NCI-H2171 (cell line): ENCODE measurements around the gene RAPGEF4.

Source experiments
- DNase-seq: peaks from one replicate; lab custom pipeline; 2025; lab: John Stamatoyannopoulos, UW

The RAPGEF4 gene

DNA sequence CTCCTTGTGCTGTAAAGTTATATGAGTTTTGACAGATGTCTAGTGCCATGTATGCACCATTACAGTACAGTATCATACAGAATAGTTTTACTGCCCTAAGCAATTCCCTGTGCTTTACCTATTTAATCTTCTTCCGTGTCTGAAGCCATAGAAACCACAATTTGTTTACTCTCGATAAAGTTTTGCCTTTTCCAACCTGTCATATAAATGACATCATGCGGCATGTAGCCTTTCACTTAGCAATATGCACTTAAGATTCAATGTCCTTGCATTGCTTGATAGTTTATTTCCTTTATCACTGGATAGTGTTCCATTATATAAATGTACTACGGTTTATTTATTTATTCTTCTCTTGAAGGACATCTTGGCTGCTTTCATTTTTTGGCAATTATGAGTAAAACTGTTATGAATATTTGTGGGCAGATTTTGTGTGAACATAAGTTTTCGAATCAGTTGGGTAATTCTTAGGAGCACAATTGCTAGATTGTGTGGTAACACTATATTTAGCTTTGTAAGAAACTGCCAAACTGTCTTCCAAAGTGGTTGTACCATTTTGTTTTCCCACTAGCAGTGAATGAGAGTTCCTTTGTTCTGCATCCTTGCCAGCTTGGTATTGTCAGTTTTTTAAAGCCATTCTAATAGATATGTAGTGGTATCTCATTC, 203.2 kb downstream of the RAPGEF4 start:
- no peak for DNase-seq

DNA sequence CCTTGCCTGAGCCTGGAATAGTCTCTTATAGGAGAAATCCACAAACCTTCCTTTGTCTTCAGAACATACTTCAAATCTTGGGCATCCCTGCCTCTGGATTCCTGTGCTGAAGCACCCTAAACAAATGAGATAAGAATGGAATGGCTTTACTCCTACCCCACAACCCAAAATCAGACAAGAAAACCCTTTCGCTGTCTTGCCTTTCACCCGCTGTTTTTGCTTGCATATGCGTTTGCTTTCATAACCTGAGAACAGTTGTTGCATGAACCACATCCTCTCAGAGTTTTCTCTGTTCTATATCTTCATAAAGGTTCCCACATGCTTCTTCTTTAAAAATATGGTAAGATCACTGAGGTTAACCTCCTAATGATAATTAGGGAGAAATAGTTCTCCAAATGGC, 207.9 kb downstream of the RAPGEF4 start:
- no peak for DNase-seq

DNA sequence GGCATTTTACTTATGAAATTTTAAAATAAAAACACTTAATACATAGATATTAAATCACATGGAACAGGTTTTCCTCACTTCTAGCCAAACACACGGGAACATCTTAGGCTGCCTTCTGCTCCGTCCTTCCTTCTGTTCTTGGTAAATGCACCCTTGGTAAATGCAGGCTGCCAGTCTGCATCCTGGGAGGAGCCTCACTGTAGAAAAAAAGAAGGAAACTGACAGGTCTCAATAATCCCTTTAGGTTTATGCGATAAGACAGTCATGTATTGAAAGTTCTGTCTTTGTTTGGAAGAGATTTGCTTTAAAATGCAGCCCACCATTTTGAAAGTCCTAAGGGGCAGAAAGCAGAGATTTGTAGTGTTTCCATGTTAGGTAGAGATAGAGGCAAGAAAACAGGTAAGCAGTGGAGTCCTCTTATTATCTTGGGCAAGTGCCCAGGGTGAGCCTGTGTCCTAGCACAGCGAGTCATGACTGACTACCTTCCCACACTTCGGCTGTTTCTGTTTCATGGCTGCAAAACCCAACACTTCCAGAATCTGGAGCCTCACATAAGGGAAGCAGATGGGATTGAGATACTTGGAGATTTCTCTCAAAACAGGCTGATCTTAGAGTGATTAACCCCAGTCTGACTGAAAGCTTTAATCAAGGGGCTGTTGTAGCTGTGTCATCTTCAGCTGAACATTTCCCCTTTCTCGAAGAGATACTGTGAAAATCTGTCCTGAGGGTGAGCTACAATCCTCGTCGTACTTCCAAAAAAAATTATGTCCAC, 208.6 kb downstream of the RAPGEF4 start:
- no peak for DNase-seq

DNA sequence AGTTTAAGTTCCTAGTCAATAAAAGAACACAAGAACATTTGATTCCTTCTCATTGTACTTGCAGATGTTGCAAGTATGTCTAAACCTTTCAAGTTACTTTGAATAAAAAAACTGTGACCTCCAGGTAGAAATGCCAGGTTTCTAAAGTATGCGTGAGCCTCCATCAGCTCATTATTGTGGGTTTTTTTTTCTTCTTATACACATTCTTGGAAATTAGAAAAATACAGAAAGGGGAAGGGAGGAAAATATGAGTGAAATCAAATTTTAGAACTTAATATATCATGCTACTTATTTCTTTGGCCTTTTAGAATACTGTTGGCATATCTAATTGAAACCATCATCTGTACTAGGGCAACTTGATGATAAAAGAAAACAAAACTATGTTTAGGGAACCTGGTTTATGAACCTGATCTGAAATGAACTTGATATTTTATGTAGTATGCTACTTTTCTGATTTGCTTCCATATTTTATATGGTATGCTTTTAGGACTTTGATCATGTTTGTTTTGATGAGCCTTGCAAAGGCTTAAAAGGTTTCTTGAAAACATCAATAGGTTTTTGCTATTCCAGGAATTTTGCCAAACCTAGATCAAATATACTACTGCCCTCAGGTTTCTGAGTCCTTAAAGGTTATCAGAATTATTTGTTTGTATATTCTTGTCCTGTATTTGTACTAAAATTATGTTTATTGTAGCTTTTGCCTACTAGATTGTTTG, 209.3 kb downstream of the RAPGEF4 start:
- no peak for DNase-seq

DNA sequence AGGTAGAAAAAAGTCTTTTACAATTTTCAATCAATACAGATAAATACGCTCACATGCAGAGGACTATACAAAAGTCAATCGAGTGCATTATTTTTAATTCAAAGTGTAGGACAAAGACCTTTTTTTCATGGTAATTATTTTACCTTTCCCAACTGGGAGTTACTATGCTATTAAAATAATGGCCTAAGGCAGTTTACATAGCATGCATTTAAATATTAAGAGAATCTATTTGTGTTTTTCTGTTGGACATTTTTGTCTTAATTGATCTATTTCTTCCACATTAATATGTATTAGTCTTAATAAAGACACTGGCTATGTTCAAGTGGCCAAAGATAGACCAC, 209.8 kb downstream of the RAPGEF4 start:
- no peak for DNase-seq

DNA sequence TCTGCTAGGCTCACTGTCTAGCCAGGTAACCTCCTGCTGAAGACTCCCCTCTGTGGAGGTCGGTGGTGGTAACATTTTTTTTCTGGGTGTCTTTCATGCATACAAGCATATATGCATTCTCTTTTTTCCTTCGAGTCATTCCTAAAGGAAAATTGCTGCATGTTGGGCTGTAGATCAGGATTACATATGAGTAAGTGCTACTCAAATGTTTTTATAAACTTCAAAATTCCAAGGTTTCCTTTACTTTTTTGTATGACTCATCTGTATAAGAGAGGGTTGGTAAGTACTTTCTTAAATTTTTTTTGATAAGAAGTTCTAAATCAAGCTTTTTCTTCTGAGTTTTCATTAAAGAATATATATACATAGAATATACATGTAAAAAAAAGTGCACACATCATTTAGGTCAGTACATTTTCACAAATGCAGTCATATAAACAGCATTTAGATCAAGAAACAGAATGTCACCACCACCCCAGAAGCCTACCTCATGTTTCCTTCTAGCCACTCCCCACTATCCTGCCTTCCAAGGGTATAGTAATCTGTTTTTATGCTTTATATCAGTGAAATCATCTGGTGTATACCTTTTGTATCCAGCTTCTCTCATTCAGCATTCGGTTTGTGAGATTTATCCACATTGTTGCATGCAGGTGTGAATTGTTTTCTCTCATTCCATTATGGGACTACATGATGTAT, 212.0 kb downstream of the RAPGEF4 start:
- DNase-seq = no peak

DNA sequence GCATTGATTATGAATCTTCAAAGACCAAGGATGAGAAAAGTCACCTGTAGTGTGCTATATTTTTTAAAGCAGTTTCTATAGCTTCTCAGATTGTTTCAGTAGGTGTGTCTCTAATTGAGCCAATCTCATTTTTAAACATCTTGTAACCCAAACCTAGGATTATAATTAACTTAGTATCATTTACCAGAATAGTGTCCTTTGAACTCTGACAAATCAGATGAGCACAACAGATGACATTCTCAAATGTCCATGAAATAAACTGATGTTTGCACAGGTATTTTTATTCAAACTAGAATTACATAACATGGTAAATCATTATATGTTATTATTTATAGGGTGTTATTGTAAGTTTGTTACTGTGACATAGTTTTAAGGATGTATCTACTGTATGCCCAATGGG, 213.9 kb downstream of the RAPGEF4 start:
- no peak for DNase-seq

DNA sequence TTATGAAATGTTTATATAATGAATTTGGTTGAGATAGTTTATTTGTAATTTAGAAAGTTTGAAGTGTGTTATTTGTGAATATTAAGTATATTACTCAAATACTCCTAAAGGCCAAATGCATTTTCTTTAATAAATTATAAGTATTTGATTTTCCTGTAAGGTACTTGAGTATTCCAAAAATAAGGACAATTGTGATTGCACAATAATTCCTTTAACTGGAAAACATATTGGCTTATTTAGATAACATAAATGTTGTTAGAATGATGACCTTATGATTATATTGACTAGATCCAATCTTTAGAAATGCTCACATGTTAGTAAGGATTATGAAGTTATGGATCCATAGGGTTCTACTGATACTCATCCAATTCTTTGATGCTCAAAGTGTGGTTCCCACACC, 214.9 kb downstream of the RAPGEF4 start:
- DNase-seq = no peak

DNA sequence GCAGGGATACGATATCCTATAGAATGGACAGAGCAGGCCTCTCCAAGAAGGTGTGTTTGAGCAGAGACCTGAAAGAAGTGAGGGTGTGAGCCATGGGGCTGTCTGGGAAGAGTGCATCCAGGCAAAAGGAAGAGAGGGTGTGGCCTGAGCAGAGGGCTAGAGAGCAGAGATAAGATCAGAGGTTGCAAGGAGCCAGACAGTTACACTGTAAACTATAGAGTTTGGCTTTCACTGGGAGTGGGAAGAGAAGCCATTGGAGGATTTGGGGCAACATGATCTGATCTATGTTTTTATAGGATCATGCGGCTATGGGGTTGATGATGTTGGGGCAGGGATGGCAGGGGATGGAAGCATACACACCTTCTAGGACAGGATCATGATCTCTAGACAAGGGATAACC, 215.9 kb downstream of the RAPGEF4 start:
- no peak for DNase-seq

DNA sequence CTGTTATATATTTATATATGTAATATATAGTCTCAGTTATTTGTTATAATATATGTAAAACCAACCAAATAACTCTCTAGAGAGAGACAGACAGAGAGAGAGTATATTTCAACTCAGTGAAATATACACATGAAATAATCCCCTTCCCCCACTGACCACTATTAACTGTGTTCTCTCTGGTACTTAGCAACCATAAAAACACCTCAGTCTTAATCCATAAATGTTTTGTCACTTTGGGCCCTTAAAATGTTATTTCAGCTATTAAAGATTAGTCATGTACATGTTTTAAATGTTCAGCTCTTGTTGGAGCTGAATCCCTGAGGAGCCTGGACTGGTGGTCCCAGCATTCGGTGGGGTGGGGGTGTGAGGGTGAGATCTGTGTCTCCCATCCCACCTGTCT, 217.8 kb downstream of the RAPGEF4 start:
- no peak for DNase-seq

DNA sequence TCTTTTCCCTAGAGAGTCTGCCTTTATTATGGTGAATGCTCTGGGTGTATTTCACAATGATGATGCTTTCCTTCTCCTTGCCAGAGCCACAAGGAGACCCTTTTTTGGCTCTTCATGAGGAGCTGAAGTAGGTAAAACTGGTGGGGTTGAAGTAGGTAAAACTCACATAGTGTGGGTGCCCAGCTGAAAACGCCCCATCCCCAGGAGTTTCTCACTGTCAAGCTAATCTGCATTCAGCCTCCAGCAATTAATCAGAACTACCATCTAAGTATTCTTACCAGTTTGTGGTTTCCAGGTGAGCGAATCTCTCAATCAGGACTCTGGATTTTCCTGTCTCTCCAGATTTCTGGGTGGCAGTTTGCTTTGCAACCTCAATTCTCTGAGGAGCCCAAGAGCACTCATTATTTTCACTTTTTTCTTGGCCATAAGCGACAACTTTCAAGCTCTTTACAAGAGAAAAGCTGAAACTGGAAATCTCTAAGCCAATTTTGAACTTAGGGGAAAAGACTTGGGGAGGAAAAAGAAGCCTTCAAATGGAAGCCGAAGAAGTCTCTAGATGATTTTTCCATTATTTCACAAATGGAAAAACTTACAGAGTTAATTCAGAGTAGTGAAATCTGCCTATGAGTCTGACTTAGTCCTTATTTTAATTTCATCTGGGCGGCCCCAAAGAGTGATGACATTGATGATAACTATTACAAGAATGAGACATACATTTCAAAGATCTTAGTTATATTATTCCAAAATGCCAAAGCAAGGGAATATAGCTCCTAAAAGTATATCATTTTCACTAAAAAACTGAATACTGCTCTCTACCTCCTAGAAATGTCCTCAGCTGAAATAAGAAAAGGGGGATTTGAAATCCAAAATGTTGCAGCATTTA, 218.6 kb downstream of the RAPGEF4 start:
- no peak for DNase-seq

DNA sequence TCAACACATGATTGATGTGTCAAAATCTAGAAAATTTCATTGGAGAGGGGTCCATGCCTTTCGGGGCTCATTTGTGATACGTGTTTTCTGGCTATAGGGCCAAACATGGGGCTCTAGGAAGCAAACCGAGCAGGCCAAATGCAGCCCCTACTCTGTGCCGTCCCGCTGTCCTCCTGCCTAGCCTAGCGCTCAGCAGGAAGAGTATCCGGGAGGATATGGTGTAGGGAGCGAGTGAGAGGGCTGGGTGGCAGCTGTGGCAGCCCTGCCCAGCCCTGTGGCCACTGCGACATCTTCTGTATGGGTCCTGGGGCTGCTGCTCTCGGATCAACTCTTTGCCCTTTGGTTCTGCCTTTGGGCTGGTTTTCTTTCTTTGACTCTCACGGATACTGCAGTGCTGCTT, 219.9 kb downstream of the RAPGEF4 start:
- no peak for DNase-seq

DNA sequence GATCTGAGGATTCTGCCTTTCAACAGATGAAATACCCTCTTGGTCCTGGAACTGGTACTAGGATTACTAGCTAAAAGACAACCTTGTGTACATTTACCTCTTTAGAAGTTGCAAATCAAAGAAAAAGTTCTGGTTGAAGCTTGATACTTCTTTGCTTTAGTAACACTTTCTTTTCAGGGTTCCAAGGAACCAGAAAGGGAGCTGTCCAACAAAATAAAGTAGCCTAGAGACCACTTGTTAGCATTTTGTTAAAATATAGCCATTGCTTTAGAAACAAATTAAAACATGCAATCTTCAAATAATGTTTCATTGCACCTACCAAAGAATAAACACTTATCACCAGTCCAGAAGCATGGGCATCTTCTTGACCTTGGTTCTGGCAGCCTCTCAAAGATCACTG, 222.1 kb downstream of the RAPGEF4 start:
- DNase-seq = no peak

DNA sequence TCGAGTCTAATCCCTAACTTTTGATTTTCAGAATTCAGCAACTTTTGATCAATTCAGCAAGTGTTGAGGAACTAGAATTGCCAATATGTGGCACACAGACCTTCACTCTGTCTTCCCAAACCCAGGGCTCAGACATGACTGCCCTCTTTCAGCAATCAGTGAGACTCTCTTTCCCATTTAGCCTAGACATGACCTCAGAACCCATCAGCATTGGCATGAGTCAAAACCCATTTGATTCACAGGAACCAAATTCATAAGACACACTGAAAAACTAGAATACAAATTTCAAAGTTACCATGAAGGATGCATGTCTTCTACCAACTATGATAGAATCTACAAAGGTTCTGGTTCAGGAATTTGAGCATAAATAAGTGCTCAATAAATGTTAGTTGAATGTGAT, 226.4 kb downstream of the RAPGEF4 start:
- no peak for DNase-seq

DNA sequence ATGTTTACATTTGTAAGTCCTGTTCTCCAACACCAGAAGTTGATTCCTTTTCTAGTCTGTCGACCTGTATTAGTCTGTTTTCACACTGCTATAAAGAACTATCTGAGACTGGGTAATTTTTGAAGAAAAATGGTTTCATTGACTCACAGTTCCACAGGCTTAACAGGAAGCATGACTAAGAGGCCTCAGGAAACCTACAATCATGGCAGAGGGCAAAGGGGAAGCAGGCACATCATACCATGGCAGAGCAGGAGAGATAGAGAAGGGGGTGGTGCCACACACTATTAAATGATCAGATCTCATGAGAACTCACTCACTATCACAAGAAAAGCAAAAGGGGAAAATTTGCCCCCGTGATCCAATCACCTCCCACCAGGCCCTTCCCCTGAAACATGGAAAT, 227.2 kb downstream of the RAPGEF4 start:
- no peak for DNase-seq

DNA sequence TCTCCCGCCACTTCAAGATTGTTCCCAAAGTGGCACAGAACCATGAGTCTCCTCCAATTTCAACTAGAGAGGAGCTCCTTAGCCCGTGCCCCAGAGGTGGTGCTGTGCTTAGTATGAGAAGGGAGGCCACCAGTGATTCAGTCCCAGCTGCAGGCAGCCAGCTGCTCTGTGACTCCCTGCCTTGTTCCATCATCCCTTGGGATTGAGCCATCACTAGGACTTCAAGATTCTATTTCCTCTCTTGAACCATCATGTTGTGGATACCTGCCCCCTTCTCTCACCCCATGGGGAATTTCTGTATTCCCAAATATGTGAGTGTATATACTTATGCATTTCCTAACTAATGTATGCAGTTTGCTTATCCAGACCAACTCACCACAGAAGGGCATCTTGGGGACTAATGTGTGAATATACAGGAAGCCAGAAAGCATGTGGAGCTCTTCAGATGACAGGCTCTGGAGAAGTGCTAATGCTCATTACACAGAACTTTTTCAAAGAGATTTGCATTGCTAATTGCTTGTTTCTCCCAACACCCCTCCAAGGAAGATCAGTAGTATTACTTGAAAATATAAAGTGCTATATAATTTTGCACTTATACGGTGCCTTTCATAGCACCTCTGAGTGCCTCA, 229.0 kb downstream of the RAPGEF4 start:
- DNase-seq = no peak

DNA sequence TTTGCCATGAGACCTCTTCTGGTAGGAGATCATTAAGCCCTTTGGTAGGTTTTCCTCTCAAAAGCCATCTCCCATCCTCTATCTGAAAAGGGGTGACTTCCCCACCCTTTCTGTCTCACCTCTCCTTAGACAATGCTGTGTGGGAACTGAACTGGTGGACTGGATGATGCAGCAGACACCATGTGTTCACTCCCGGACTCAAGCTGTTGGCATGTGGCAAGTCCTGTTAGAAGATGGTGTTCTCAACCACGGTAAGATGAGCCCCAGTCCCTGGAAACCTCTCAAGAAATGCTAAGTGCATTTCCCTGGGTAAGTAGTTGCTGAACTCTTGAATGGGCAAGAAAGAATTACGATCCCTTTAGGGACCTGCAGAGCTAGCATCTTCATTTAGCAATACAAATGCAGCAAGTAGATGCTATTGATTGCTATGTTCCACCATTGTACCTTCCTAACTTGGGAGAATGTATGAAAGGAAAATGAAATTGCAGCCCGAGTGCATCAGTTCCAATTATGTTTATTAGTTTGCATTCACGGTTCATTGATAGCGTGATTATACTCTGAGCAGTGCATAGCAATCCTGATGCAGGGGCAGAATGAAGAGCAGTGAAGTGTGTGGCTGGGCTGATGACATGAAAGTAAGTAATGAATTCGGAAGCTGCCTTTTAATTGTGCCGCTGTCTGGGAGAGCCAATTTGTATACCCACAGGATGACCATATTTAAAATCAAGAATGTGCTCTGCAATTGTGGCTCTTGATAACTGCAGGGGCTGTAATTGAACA, 230.0 kb downstream of the RAPGEF4 start:
- DNase-seq = no peak

DNA sequence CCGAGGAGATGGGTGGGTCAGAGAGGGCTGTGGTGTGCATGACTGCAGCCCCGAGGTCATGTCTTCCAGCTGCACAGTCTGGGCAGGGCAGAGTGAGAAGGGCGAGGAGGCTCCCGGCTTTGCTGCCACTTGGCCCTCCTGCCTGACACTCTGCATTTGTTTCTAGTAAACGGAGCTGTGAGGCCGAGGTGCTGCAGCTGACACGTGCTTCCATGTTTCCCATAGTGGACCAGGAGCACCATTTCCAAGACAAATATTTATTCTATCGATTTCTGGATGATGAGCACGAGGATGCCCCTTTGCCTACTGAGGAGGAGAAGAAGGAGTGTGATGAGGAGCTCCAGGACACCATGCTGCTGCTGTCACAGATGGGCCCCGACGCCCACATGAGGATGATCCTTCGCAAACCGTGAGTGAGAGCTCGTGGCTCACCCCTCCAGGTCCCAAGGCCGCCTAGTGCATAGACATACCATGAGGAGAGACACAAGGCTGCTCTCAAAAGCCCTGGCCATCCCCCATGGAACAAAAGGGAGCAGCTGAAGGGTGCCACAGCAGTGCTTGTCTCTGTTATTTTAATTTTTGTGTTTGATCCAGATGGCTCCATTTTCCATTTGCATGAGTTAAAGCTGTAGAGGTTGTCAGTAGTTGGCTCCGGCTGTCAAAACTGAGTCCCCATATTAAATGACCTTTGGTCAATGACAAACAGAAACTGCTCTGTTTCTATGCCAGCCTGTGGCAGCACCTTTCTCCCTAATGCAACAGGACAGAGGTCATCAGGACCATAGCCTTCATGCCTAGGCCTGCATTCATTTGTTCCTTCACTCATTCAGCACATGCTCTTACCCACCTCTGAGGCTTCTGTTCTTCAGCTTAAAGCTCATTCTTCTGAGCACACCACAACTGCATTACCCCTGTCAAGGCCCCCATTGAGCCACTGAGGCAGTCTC, 231.7 kb downstream of the RAPGEF4 start:
- DNase-seq = no peak

DNA sequence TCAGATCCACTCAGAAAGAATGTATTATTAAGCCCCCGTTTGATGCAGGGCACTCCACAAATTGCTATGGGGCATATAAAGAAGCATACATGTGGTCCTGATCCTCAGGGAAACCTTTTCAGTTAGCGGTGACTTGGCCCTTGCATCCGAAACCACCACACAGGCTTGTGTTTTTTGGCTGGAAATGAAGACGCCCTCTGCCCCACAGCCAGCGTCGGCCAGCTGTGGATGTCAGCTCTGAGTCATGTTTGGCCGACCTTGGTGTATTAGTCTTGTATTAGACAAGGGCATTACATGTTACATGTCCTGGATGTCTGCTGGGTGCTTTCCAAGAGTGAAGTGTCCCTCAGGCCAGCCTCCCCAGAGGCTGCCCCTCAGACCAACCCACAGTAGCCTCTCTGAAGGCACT, 232.4 kb downstream of the RAPGEF4 start:
- DNase-seq = no peak
